Prostate gland (tissue), 2 donors: ENCODE results near the gene NOM1.

ENCODE experiments used
- POLR2A ChIP-seq: fragments of 450-650 bp; IDR thresholded peaks from one replicate; pipeline ENCODE4 v1.6.1; 2016; ENCODE audit warnings: antibody characterized with exemption, mild to moderate bottlenecking
- POLR2AphosphoS5 ChIP-seq: sonication (generic); formaldehyde crosslinking; IDR thresholded peaks from one replicate; pipeline ENCODE4 v1.6.1; 2017; ENCODE audit warnings: antibody characterized with exemption
- TF ChIP-seq, protein P1 (sequence below), 4 experiments: fragments of 200-600 bp in 2 of 4; fragments of 450-650 bp in 2 of 4; sonication (generic) in 2 of 4; IDR thresholded peaks; 1 replicate in 3 of 4; 2 replicates in 1 of 4; pipeline ENCODE4 v1.5.1; 2016 to 2019; ENCODE audit warnings: antibody characterized with exemption in 4 of 4, mild to moderate bottlenecking in 2 of 4, moderate library complexity in 2 of 4

- TF ChIP-seq, protein P1, sequence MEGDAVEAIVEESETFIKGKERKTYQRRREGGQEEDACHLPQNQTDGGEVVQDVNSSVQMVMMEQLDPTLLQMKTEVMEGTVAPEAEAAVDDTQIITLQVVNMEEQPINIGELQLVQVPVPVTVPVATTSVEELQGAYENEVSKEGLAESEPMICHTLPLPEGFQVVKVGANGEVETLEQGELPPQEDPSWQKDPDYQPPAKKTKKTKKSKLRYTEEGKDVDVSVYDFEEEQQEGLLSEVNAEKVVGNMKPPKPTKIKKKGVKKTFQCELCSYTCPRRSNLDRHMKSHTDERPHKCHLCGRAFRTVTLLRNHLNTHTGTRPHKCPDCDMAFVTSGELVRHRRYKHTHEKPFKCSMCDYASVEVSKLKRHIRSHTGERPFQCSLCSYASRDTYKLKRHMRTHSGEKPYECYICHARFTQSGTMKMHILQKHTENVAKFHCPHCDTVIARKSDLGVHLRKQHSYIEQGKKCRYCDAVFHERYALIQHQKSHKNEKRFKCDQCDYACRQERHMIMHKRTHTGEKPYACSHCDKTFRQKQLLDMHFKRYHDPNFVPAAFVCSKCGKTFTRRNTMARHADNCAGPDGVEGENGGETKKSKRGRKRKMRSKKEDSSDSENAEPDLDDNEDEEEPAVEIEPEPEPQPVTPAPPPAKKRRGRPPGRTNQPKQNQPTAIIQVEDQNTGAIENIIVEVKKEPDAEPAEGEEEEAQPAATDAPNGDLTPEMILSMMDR (IDR thresholded peaks at IDR 0.05) = no peak
- TF ChIP-seq POLR2A (no peak), POLR2AphosphoS5 (no peak)
Measured at GRCh38 chr7:157010588-157011332, 61.2 kb downstream of the NOM1 start, which contains the start of gene MNX1.
